HCT116 (cell line): ENCODE results near the gene CGB2.

ENCODE experiments used
- CTCF ChIP-seq, 3 experiments: fragments of 200-600 bp in 1 of 3; sonication (generic) in 1 of 3; IDR thresholded peaks in 2 of 3; conservative IDR thresholded peaks in 1 of 3; 2 replicates each; pipeline ENCODE4 v1.5.1; 2012 to 2017; ENCODE audit warnings: low read depth in 2 of 3, low read length in 2 of 3, antibody characterized with exemption in 1 of 3, borderline replicate concordance in 1 of 3, control low read depth in 1 of 3, mild to moderate bottlenecking in 1 of 3, mixed read lengths in 1 of 3, mixed run types in 1 of 3, moderate library complexity in 1 of 3; ENCODE audit not compliant: insufficient read depth in 1 of 3
- EZH2 ChIP-seq: fragments of 200-600 bp; sonication (generic); IDR thresholded peaks from 2 replicates; pipeline ENCODE4 v1.6.1; 2017; ENCODE audit warnings: antibody characterized with exemption, mixed run types
- POLR2A ChIP-seq: IDR thresholded peaks from 2 replicates; pipeline ENCODE4 v1.7.0; 2011; ENCODE audit warnings: borderline replicate concordance; ENCODE audit not compliant: insufficient read depth, insufficient read length; ENCODE audit errors: extremely low read depth
- POLR2AphosphoS5 ChIP-seq: IDR thresholded peaks from 2 replicates; pipeline ENCODE4 v1.6.1; 2011; ENCODE audit warnings: mild to moderate bottlenecking, low read depth, low read length, moderate library complexity

- no peak for TF ChIP-seq EZH2
- no peak for TF ChIP-seq CTCF (IDR thresholded peaks at IDR 0.05 in 2 of 3, conservative IDR thresholded peaks at IDR 0.05 in 1 of 3; ENCODE audit: borderline replicate concordance in 1 of 3, insufficient read depth in 1 of 3, low read depth in 2 of 3, low read length in 2 of 3)
- TF ChIP-seq POLR2AphosphoS5, result no peak
- TF ChIP-seq POLR2A, result no peak
Measured at GRCh38 chr19:48992581-48993174, 39.0 kb upstream of the CGB2 start.
